ENCODE data around the gene ZNF480. TPM values are rescaled to one million over a fixed set of nuclear protein-coding genes. Genes with fewer than 3 reads are reported as not detected.

Gene ZNF480
- total and polyA plus RNA-seq, 2 of the 13 experiments (the other 11 are each of a cell fraction or from before 2014, with no cell fraction given), result 2.1 to 9.6 TPM

DNA sequence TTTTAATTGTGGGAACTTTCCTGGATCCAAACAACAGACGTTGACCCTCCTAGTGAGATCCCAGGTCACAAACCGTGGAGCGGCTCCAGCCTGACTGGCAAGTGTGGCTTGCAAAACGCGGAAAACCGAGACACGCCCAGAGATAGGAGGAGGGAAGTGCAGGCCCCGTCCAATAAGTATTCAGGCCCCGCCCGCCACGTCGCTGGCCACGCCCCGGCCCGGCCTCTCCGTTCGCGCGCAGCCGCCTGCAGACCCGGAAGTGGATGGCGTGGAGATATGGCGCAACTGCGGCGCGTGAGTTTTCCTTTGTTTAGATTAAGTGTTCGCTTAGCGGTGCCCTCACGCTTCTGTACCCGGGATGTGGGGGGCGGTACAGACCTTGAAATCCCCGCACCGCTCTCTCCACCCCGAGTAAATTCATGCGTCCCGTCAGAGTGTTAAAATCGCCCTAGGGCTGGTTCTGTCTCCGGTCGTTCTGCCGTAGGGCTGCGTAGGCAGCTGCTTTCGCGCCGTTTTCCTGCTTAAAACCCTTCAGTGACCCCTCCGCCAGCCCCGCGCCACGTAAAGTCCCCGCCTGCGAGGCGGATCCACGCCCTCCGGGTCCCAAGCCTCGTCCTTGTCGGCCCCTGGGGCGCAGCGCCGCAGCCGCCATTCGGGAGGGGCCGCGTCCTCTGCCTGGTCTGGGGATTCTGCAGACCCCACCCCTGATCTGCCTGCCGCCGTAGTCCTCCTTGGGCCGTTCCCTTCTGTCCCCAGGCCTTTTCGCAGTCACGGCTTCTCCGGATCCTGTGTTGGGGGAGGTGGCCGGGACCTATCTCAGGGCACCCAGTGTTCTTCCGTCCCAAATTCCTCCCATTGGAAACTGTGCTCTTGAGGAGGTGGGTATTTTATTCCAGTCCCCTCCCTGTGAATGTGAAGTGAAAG, 27.4 kb upstream of the ZNF480 start, which contains the start of gene ZNF766 (continued):
- TF ChIP-seq, protein P1, sequence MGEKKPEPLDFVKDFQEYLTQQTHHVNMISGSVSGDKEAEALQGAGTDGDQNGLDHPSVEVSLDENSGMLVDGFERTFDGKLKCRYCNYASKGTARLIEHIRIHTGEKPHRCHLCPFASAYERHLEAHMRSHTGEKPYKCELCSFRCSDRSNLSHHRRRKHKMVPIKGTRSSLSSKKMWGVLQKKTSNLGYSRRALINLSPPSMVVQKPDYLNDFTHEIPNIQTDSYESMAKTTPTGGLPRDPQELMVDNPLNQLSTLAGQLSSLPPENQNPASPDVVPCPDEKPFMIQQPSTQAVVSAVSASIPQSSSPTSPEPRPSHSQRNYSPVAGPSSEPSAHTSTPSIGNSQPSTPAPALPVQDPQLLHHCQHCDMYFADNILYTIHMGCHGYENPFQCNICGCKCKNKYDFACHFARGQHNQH (CRISPR knock-in tag; IDR thresholded peaks at IDR 0.05), result no peak; the same call in 1 of the 2 replicates
- TF ChIP-seq ZNF614 (CRISPR knock-in tag; IDR thresholded peaks at IDR 0.05; ENCODE audit: borderline replicate concordance) (peak; percentile 54; the same call in 1 of the 2 replicates), ZBTB44 (CRISPR knock-in tag; IDR thresholded peaks at IDR 0.05) (no peak), ZSCAN12 (CRISPR knock-in tag; IDR thresholded peaks at IDR 0.05) (no peak), RAD51 (IDR thresholded peaks at IDR 0.05; ENCODE audit: borderline replicate concordance) (no peak), HOXD1 (CRISPR knock-in tag; IDR thresholded peaks at IDR 0.05) (peak; percentile 36; the same call in 1 of the 2 replicates), ZNF337 (CRISPR knock-in tag; IDR thresholded peaks at IDR 0.05; ENCODE audit: borderline replicate concordance, low read depth) (no peak), GTF3A (CRISPR knock-in tag; conservative IDR thresholded peaks at IDR 0.05) (no peak), BORCS8-MEF2B (CRISPR knock-in tag; IDR thresholded peaks at IDR 0.05) (peak; percentile 72), TEF (CRISPR knock-in tag; IDR thresholded peaks at IDR 0.05) (no peak), ARHGAP35 (CRISPR knock-in tag; IDR thresholded peaks at IDR 0.05; ENCODE audit: borderline replicate concordance) (0 out of 2 replicates have a peak, but pooled peaks have one; percentile 30), ZNF782 (CRISPR knock-in tag; IDR thresholded peaks at IDR 0.05; ENCODE audit: borderline replicate concordance) (0 out of 2 replicates have a peak, but pooled peaks have one; percentile 29), ZBTB14 (CRISPR knock-in tag; IDR thresholded peaks at IDR 0.05) (no peak), PRDM15 (CRISPR knock-in tag; IDR thresholded peaks at IDR 0.05) (peak; percentile 95), NFRKB (IDR thresholded peaks at IDR 0.05) (no peak), ZNF543 (CRISPR knock-in tag; IDR thresholded peaks at IDR 0.05) (peak; percentile 62; the same call in 1 of the 2 replicates)
- TF ChIP-seq, protein P2, sequence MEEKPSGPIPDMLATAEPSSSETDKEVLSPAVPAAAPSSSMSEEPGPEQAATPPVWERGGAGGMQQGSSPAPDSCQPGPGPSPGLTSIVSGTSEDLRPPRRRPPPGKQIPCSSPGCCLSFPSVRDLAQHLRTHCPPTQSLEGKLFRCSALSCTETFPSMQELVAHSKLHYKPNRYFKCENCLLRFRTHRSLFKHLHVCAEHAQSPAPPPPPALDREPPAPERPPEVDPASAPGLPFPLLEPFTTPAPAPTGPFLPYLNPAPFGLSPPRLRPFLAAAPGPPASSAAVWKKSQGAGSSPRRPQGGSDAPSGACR (CRISPR knock-in tag; IDR thresholded peaks at IDR 0.05), result no peak

Measured in HepG2 (cell line).